ENCODE results near the gene VASP. TPM values are rescaled to one million over a fixed set of nuclear protein-coding genes. Genes with fewer than 3 reads are reported as not detected.
A peak's percentile ranks its signal among the peaks of the same experiment; 100 is the strongest.

Gene VASP
- total RNA-seq, 2 donors from 2014 or later: 236 to 261 TPM

GRCh38 chr19:45542234-45542668 lies 35.0 kb downstream of the VASP start:
- TF ChIP-seq, protein P1, sequence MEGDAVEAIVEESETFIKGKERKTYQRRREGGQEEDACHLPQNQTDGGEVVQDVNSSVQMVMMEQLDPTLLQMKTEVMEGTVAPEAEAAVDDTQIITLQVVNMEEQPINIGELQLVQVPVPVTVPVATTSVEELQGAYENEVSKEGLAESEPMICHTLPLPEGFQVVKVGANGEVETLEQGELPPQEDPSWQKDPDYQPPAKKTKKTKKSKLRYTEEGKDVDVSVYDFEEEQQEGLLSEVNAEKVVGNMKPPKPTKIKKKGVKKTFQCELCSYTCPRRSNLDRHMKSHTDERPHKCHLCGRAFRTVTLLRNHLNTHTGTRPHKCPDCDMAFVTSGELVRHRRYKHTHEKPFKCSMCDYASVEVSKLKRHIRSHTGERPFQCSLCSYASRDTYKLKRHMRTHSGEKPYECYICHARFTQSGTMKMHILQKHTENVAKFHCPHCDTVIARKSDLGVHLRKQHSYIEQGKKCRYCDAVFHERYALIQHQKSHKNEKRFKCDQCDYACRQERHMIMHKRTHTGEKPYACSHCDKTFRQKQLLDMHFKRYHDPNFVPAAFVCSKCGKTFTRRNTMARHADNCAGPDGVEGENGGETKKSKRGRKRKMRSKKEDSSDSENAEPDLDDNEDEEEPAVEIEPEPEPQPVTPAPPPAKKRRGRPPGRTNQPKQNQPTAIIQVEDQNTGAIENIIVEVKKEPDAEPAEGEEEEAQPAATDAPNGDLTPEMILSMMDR (IDR thresholded peaks at IDR 0.05): no peak
- intact Hi-C loops (cut with DNase I): no loop called here
- Histone ChIP-seq H3K9ac (ENCODE audit: low read depth in 2 of 2, low read length in 2 of 2) (no peak overlapping the region), H3K36me3 (no peaks in the 10 kb centered on the region), H3K27ac (no peak overlapping the region), H3K4me3 (no peak overlapping the region), H3K27me3 (no peaks in the 10 kb centered on the region), H3K4me1 (no peaks in the 10 kb centered on the region), H3K9me3 (no peaks in the 10 kb centered on the region)
- DNase-seq: no peak

GRCh38 chr19:45547211-45547770 lies 40.0 kb downstream of the VASP start:
- Histone ChIP-seq H3K27ac (no peak overlapping the region), H3K9me3 (no peaks in the 10 kb centered on the region), H3K4me3 (no peak overlapping the region), H3K27me3 (no peaks in the 10 kb centered on the region), H3K9ac (ENCODE audit: low read depth in 2 of 2, low read length in 2 of 2) (no peak overlapping the region), H3K4me1 (no peaks in the 10 kb centered on the region), H3K36me3 (no peaks in the 10 kb centered on the region)
- DNase-seq: no peak
- intact Hi-C loops (cut with DNase I): no loop called here
- TF ChIP-seq, protein P1 (IDR thresholded peaks at IDR 0.05): no peak

GRCh38 chr19:45547965-45548609 lies 40.8 kb downstream of the VASP start:
- no peak overlapping the region for H3K4me3 ChIP-seq
- H3K4me1 ChIP-seq: peaks cover under 1% of the 10 kb centered on the region
- no peaks in the 10 kb centered on the region for H3K9me3 ChIP-seq
- intact Hi-C loops (cut with DNase I): no loop called here
- peak overlapping the region; percentile 59 for H3K27ac ChIP-seq
- no peaks in the 10 kb centered on the region for H3K27me3 ChIP-seq
- peak; percentile 85 for DNase-seq
- TF ChIP-seq, protein P1 (IDR thresholded peaks at IDR 0.05): no peak
- no peaks in the 10 kb centered on the region for H3K36me3 ChIP-seq
- H3K9ac ChIP-seq (ENCODE audit: low read depth in 2 of 2, low read length in 2 of 2): no peak overlapping the region

- Histone ChIP-seq H3K9ac (ENCODE audit: low read depth in 2 of 2, low read length in 2 of 2) (peak overlapping the region in 1 of 2 donors; percentile 46), H3K9me3 (no peaks in the 10 kb centered on the region), H3K27ac (no peak overlapping the region), H3K4me3 (no peak overlapping the region), H3K4me1 (peaks cover 3% of the 10 kb centered on the region), H3K36me3 (no peaks in the 10 kb centered on the region), H3K27me3 (no peaks in the 10 kb centered on the region)
- DNase-seq: peak; percentile 69
- intact Hi-C loops (cut with DNase I): no loop called here
- TF ChIP-seq, protein P1 (IDR thresholded peaks at IDR 0.05): peak; percentile 23
These were observed 46.2 kb downstream of the VASP start for GRCh38 chr19:45553464-45553863.

DNA sequence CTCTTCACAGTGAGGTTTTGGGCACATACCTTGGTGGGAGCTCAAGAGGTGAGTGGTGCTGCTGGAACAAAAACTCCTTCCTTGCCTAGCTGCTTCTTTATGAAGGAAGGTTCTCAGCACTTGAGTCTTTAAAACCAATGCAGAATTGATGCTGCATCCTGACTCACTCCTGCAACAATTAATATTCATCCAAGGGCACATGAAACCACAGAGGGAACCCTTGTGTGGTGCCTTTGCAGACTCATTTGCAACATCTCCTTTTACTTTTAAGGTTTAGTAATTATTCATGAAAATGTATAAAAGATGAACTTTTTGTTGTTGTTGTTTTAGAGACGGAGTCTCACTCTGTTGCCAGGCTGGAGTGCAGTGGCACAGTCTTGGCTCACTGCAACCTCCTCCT lies 47.2 kb downstream of the VASP start:
- Histone ChIP-seq H3K4me3 (no peak overlapping the region), H3K27ac (no peak overlapping the region), H3K4me1 (peaks cover 3% of the 10 kb centered on the region), H3K36me3 (no peaks in the 10 kb centered on the region), H3K9ac (ENCODE audit: low read depth in 2 of 2, low read length in 2 of 2) (no peak overlapping the region), H3K9me3 (no peaks in the 10 kb centered on the region), H3K27me3 (no peaks in the 10 kb centered on the region)
- TF ChIP-seq, protein P1 (IDR thresholded peaks at IDR 0.05): no peak
- no peak for DNase-seq
- intact Hi-C loops (cut with DNase I): no loop called here
